GM12801 (cell line): ENCODE results near the gene ATP11C.

ENCODE experiments used
- CTCF ChIP-seq: IDR thresholded peaks from one replicate; pipeline ENCODE4 v1.5.1; 2011; ENCODE audit warnings: control low read depth; ENCODE audit not compliant: insufficient read length; ENCODE audit errors: extremely low read depth

ATP11C gene

DNA sequence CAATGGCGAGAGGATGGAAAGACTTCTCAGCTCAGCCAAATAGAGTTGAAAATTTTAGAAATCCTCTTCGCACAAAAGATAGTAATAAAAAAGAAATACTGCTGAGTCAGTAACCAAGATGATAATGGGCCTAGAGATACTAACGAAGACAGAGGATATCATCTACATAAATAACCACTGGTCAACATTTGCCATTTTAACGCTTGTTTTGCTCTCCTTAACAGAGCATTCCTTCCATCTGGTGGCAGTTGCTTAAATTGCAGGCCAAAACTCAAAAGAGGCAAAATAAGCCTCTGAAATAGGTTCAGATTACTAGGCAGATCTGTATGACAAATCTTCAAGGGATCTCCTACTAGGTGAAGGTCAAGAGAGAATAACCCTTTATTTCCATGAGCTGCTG is 173.2 kb downstream of the ATP11C start:
- TF ChIP-seq CTCF, result no peak

GRCh38 chrX:139758809-139759208 is 174.0 kb downstream of the ATP11C start:
- no peak for TF ChIP-seq CTCF

DNA sequence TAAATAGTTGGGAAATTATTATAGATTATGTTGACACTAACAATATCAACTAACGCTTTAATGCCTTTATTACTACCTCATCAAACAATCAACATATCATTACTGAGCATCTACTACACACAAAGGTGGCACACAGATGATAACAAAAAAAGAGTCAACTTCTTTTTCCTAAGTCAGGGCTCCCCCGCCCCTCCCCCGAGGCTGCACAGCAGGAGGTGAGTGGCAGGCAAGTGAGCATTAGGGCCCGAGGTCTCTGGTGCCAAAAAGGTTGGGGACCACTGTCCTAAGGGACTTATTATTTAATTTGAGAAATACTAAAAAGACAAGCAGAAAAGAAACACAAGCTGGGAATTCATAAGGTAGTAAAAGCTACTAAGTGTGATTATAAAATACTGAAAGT is 174.6 kb downstream of the ATP11C start:
- no peak for TF ChIP-seq CTCF

- TF ChIP-seq CTCF, result no peak
These were observed 181.8 kb downstream of the ATP11C start for GRCh38 chrX:139751053-139751452.

- no peak for TF ChIP-seq CTCF
These were observed 182.5 kb downstream of the ATP11C start for GRCh38 chrX:139750390-139750789.

- no peak for TF ChIP-seq CTCF
These were observed 193.7 kb downstream of the ATP11C start for GRCh38 chrX:139739138-139739537.

- no peak for TF ChIP-seq CTCF
These were observed 194.3 kb downstream of the ATP11C start for GRCh38 chrX:139738581-139738980.

DNA sequence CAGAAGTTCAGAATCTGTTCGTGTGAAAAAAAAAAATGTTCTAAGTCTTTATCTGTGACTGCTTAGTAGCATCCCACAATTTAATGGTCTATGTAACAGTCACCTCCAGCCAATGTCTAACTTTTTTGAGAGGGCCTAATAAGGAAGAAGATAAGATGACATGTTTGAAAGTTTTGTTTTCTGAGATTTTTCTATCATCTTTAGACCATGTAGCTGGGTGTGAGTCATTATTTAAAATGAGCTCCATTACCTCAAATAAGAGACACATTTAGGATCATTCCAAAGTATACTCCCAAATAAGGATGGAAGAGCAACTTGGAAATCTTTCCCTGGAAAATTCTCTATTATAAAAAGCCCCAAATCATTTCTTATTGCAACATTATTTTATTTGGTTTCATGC is 196.7 kb downstream of the ATP11C start:
- TF ChIP-seq CTCF, result no peak
